ENCODE data around the gene BDNF.
A peak's percentile ranks its signal among the peaks of the same experiment; 100 is the strongest.

Gene BDNF

GRCh38 chr11:27699926-27700350, 317 bp downstream of the BDNF start:
- H3K27ac ChIP-seq: no peak overlapping the region
- H3K4me2 ChIP-seq: peak overlapping the region; percentile 96
- H3K4me3 ChIP-seq (IDR thresholded peaks at IDR 0.05; ENCODE audit: insufficient read depth, low read depth, low read length): no peak overlapping the region
- no peak for TF ChIP-seq CTCF (conservative IDR thresholded peaks at IDR 0.05; ENCODE audit: low read depth, low read length)
- no peaks in the 10 kb centered on the region for H3K36me3 ChIP-seq (ENCODE audit: insufficient read depth)
- no peaks in the 10 kb centered on the region for H3K27me3 ChIP-seq (ENCODE audit: insufficient read depth, low read depth)
- H3K9ac ChIP-seq: no peak overlapping the region
- no peaks in the 10 kb centered on the region for H3K79me2 ChIP-seq (ENCODE audit: insufficient read depth, low read depth)
- peak overlapping the region; percentile 92 for H2AFZ ChIP-seq (ENCODE audit: low read depth)
- peaks cover 7% of the 10 kb centered on the region for H3K4me1 ChIP-seq (ENCODE audit: low read depth, poor library complexity, severe bottlenecking)
- H4K20me1 ChIP-seq (ENCODE audit: insufficient read depth): no peaks in the 10 kb centered on the region

GRCh38 chr11:27699242-27699925, 871 bp downstream of the BDNF start:
- H4K20me1 ChIP-seq (ENCODE audit: insufficient read depth): no peaks in the 10 kb centered on the region
- peaks cover 7% of the 10 kb centered on the region for H3K4me1 ChIP-seq (ENCODE audit: low read depth, poor library complexity, severe bottlenecking)
- no peaks in the 10 kb centered on the region for H3K79me2 ChIP-seq (ENCODE audit: insufficient read depth, low read depth)
- H3K27me3 ChIP-seq (ENCODE audit: insufficient read depth, low read depth): no peaks in the 10 kb centered on the region
- no peak overlapping the region for H3K4me3 ChIP-seq (IDR thresholded peaks at IDR 0.05; ENCODE audit: insufficient read depth, low read depth, low read length)
- H2AFZ ChIP-seq (ENCODE audit: low read depth): peak overlapping the region; percentile 92
- no peak overlapping the region for H3K9ac ChIP-seq
- H3K27ac ChIP-seq: no peak overlapping the region
- TF ChIP-seq CTCF (conservative IDR thresholded peaks at IDR 0.05; ENCODE audit: low read depth, low read length): peak; percentile 47
- H3K4me2 ChIP-seq: peak overlapping the region; percentile 96
- no peaks in the 10 kb centered on the region for H3K36me3 ChIP-seq (ENCODE audit: insufficient read depth)

- Histone ChIP-seq H3K36me3 (ENCODE audit: insufficient read depth) (no peaks in the 10 kb centered on the region), H4K20me1 (ENCODE audit: insufficient read depth) (no peaks in the 10 kb centered on the region), H3K4me1 (ENCODE audit: low read depth, poor library complexity, severe bottlenecking) (peaks cover 7% of the 10 kb centered on the region), H3K4me3 (IDR thresholded peaks at IDR 0.05; ENCODE audit: insufficient read depth, low read depth, low read length) (no peak overlapping the region), H3K9ac (no peak overlapping the region), H3K27me3 (ENCODE audit: insufficient read depth, low read depth) (no peaks in the 10 kb centered on the region), H3K4me2 (peak overlapping the region; percentile 96), H2AFZ (ENCODE audit: low read depth) (peak overlapping the region; percentile 92), H3K27ac (no peak overlapping the region), H3K79me2 (ENCODE audit: insufficient read depth, low read depth) (no peaks in the 10 kb centered on the region)
- peak; percentile 80 for TF ChIP-seq CTCF (conservative IDR thresholded peaks at IDR 0.05; ENCODE audit: low read depth, low read length)
Measured at GRCh38 chr11:27698872-27699241, 1.4 kb downstream of the BDNF start.

GRCh38 chr11:27697679-27698275, 2.5 kb downstream of the BDNF start:
- no peak overlapping the region for H2AFZ ChIP-seq (ENCODE audit: low read depth)
- no peak overlapping the region for H3K4me2 ChIP-seq
- no peaks in the 10 kb centered on the region for H3K79me2 ChIP-seq (ENCODE audit: insufficient read depth, low read depth)
- H3K4me3 ChIP-seq (IDR thresholded peaks at IDR 0.05; ENCODE audit: insufficient read depth, low read depth, low read length): no peak overlapping the region
- no peaks in the 10 kb centered on the region for H3K36me3 ChIP-seq (ENCODE audit: insufficient read depth)
- no peak overlapping the region for H3K27ac ChIP-seq
- H3K4me1 ChIP-seq (ENCODE audit: low read depth, poor library complexity, severe bottlenecking): peaks cover 7% of the 10 kb centered on the region
- no peak for TF ChIP-seq CTCF (conservative IDR thresholded peaks at IDR 0.05; ENCODE audit: low read depth, low read length)
- H3K9ac ChIP-seq: no peak overlapping the region
- H3K27me3 ChIP-seq (ENCODE audit: insufficient read depth, low read depth): no peaks in the 10 kb centered on the region
- H4K20me1 ChIP-seq (ENCODE audit: insufficient read depth): no peaks in the 10 kb centered on the region

Measured in KMS-11 (cell line).